ENCODE results near the gene RBM5.

Gene RBM5

GRCh38 chr3:50146316-50146901, 57.7 kb downstream of the RBM5 start:
- no peaks in the 10 kb centered on the region for H3K9me3 ChIP-seq (replicated peaks; ENCODE audit: low read length)

DNA sequence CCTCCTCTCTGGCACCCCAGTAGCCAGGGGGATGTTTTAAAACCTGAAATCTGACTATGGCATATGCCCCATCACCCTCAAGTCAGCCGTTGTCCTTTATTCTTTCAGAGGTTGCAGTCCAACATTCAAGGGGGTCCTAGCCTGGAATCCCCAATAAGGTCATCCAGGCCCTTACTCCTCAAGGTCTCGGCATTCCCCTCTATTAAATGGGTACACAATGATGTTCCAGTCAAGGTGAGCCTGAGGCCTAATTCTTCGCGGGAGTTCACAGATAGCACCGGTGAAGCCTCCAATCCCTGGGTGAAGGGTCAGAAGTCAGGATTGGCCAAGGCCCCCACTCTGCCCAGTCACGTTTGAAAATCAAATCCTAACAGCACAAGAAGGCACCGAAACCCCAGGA, 58.3 kb downstream of the RBM5 start:
- Histone ChIP-seq H3K4me3 (ENCODE audit: low read length) (no peak overlapping the region), H3K9ac (ENCODE audit: low read depth, low read length) (no peak overlapping the region), H3K27me3 (ENCODE audit: control insufficient read depth, insufficient read depth, low read length) (no peaks in the 10 kb centered on the region), H3K36me3 (ENCODE audit: insufficient read depth, low read length) (no peaks in the 10 kb centered on the region), H3K4me2 (ENCODE audit: low read length) (no peak overlapping the region), H3K4me1 (ENCODE audit: control insufficient read depth, insufficient read depth, low read length) (no peaks in the 10 kb centered on the region), H3K9me3 (replicated peaks; ENCODE audit: low read length) (no peaks in the 10 kb centered on the region)

More at GRCh38 chr3:50146316-50146901, 57.7 kb downstream of the RBM5 start:
- no peak overlapping the region for H3K9ac ChIP-seq (ENCODE audit: low read depth, low read length)
- H3K27me3 ChIP-seq (ENCODE audit: control insufficient read depth, insufficient read depth, low read length), result no peaks in the 10 kb centered on the region
- no peaks in the 10 kb centered on the region for H3K4me1 ChIP-seq (ENCODE audit: control insufficient read depth, insufficient read depth, low read length)
- no peak overlapping the region for H3K4me2 ChIP-seq (ENCODE audit: low read length)
- H3K4me3 ChIP-seq (ENCODE audit: low read length), result no peak overlapping the region
- no peaks in the 10 kb centered on the region for H3K36me3 ChIP-seq (ENCODE audit: insufficient read depth, low read length)

GRCh38 chr3:50147447-50147846, 58.7 kb downstream of the RBM5 start:
- no peaks in the 10 kb centered on the region for H3K36me3 ChIP-seq (ENCODE audit: insufficient read depth, low read length)
- no peaks in the 10 kb centered on the region for H3K27me3 ChIP-seq (ENCODE audit: control insufficient read depth, insufficient read depth, low read length)
- no peaks in the 10 kb centered on the region for H3K4me1 ChIP-seq (ENCODE audit: control insufficient read depth, insufficient read depth, low read length)
- no peaks in the 10 kb centered on the region for H3K9me3 ChIP-seq (replicated peaks; ENCODE audit: low read length)
- no peak overlapping the region for H3K4me3 ChIP-seq (ENCODE audit: low read length)
- no peak overlapping the region for H3K4me2 ChIP-seq (ENCODE audit: low read length)
- H3K9ac ChIP-seq (ENCODE audit: low read depth, low read length), result no peak overlapping the region

DNA sequence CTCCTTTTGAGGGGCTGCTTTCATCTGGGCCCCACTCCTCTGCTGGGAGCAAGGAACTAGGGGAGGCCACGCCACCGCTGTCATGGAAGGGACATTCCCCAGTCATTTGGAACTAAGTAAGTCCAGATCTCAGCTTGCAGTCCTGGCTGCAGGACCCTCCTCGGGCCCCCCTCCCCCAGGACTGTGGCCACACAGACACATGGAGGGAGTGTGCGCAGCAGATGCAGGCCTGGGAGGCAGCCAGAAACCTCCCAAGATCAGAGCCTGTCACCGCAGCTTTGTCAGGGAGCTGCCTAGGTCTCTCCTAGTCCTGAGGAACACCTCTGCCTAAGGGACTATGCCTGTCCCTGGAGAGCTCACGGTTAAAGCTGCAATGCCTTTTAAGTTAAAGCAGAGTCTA, 59.1 kb downstream of the RBM5 start:
- Histone ChIP-seq H3K9me3 (replicated peaks; ENCODE audit: low read length) (no peaks in the 10 kb centered on the region), H3K4me2 (ENCODE audit: low read length) (no peak overlapping the region), H3K9ac (ENCODE audit: low read depth, low read length) (no peak overlapping the region), H3K4me1 (ENCODE audit: control insufficient read depth, insufficient read depth, low read length) (no peaks in the 10 kb centered on the region), H3K4me3 (ENCODE audit: low read length) (no peak overlapping the region), H3K27me3 (ENCODE audit: control insufficient read depth, insufficient read depth, low read length) (no peaks in the 10 kb centered on the region), H3K36me3 (ENCODE audit: insufficient read depth, low read length) (no peaks in the 10 kb centered on the region)

DNA sequence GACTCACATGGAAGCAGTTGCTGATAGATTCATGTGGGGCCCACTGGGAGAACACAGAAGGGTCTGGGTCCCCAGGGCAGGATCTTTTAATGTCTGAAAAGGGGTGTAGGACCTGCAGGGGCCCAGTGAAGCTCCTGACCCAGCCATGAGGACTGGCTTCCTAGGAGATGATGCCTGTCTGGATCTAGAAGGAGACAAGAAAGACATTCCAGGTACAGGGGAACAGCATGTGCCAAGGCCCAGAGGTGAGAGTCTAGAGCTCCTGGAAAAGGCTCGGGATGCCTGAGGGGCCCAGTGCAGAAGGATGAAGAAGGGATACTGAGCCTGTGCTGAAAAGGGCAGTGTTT, 61.7 kb downstream of the RBM5 start:
- no peaks in the 10 kb centered on the region for H3K9me3 ChIP-seq (replicated peaks; ENCODE audit: low read length)
- peaks cover under 1% of the 10 kb centered on the region for H3K4me1 ChIP-seq (ENCODE audit: control insufficient read depth, insufficient read depth, low read length)
- no peak overlapping the region for H3K4me2 ChIP-seq (ENCODE audit: low read length)
- peaks cover 13% of the 10 kb centered on the region for H3K27me3 ChIP-seq (ENCODE audit: control insufficient read depth, insufficient read depth, low read length)
- H3K4me3 ChIP-seq (ENCODE audit: low read length), result no peak overlapping the region
- H3K9ac ChIP-seq (ENCODE audit: low read depth, low read length), result no peak overlapping the region
- H3K36me3 ChIP-seq (ENCODE audit: insufficient read depth, low read length), result no peaks in the 10 kb centered on the region

DNA sequence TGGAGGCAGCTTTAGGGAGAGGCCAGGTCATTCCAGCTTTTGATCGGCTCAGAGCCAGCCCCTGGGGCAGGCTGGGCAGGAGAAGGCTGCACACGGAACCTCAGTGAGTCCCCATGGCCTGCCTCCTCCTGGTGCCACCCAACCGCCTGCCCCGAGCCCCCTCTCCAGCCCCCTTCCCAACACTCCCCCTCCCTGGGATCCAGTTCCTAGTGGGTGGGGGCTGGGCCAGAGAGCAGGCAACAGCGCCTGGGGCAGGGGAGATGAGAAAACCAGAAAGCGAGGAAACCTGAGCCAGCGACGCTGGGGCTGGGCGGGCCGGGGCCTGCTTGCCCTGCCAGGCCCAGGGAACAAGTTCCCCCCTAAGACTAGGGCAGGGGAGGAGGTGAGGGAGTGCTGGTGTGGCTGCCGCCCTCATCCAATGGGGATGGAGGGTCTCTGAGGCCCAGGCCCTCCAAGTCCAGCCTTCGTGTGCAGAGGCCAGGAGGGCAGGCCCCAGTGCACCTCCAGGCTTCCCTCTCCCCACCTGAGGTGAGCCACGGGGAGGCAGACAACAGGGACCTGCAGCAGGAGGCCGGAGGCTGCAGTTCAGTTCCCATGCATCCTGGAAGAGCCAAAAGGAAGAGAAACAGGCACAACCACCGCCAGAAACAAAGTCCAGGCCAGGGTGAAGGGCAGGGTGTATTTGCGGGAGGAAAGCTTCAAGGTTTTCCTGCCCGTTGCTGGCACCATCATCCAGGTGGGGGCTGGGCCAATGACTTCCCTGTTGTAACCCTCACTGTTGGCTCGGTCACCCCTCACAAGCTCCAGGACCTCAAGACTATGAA, 62.4 kb downstream of the RBM5 start:
- Histone ChIP-seq H3K36me3 (ENCODE audit: insufficient read depth, low read length) (no peaks in the 10 kb centered on the region), H3K9ac (ENCODE audit: low read depth, low read length) (no peak overlapping the region), H3K4me2 (ENCODE audit: low read length) (no peak overlapping the region), H3K4me3 (ENCODE audit: low read length) (no peak overlapping the region), H3K4me1 (ENCODE audit: control insufficient read depth, insufficient read depth, low read length) (peaks cover 8% of the 10 kb centered on the region), H3K27me3 (ENCODE audit: control insufficient read depth, insufficient read depth, low read length) (peaks cover 19% of the 10 kb centered on the region), H3K9me3 (replicated peaks; ENCODE audit: low read length) (no peaks in the 10 kb centered on the region)

DNA sequence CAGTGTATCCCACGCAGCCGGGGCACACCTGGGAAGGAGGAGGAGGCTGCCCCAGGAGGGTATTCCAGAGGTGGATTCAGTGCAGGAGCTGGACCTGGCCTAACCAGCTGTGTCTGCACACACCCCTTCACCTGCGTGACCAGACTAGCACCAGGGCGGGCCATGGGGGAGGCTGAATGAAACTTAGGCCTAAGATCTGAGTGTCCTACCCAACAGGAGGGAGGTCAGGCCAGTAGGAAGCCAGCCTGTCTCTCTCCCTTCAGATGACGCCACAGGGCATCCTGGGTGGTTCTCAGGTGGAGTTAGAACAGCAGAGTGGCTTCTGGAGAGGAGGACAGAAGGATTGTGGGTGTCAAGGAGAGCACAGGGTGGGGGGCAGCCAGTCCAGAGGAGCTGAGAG, 63.0 kb downstream of the RBM5 start:
- Histone ChIP-seq H3K4me1 (ENCODE audit: control insufficient read depth, insufficient read depth, low read length) (peaks cover 10% of the 10 kb centered on the region), H3K4me3 (ENCODE audit: low read length) (no peak overlapping the region), H3K36me3 (ENCODE audit: insufficient read depth, low read length) (no peaks in the 10 kb centered on the region), H3K9ac (ENCODE audit: low read depth, low read length) (no peak overlapping the region), H3K27me3 (ENCODE audit: control insufficient read depth, insufficient read depth, low read length) (peaks cover 19% of the 10 kb centered on the region), H3K9me3 (replicated peaks; ENCODE audit: low read length) (no peaks in the 10 kb centered on the region), H3K4me2 (ENCODE audit: low read length) (no peak overlapping the region)

DNA sequence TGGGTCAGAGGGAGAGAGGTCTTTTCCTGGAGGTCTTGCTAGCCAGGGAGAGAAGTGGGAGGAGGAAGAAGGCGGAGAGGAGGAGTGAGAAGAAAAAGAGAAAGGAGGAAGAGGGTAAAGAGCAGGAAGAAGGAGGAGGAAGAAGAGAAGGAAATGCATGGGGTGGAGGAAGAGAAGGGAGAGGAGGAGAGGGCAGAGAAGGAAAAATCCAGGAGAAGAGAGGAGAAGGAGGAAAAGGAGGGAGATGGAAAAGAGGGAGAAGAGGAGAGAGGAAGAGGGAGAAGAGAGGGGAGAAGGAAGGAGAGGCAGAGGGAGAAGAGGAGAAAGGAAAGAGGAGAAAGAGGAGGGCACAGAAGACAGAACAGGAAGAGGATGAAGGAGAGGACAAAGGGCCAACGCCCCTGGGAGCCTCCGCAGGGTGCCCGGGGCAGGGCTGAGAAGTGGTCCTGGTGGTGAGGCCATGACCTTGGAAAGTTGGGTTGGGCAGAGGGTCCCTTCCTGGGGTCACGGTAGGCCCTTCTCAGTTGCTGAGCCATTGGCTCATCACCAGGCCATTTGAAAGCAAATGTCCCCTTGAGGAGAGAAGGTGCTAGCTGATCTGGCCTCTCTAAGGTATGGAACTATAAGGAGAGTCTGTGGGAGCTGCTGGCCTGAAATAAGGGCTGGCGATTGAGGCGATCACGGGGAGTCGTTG, 65.2 kb downstream of the RBM5 start:
- Histone ChIP-seq H3K9me3 (replicated peaks; ENCODE audit: low read length) (no peaks in the 10 kb centered on the region), H3K27me3 (ENCODE audit: control insufficient read depth, insufficient read depth, low read length) (peaks cover 19% of the 10 kb centered on the region), H3K4me2 (ENCODE audit: low read length) (peak overlapping the region; percentile 81), H3K4me1 (ENCODE audit: control insufficient read depth, insufficient read depth, low read length) (peaks cover 20% of the 10 kb centered on the region), H3K36me3 (ENCODE audit: insufficient read depth, low read length) (no peaks in the 10 kb centered on the region), H3K9ac (ENCODE audit: low read depth, low read length) (no peak overlapping the region), H3K4me3 (ENCODE audit: low read length) (no peak overlapping the region)

DNA sequence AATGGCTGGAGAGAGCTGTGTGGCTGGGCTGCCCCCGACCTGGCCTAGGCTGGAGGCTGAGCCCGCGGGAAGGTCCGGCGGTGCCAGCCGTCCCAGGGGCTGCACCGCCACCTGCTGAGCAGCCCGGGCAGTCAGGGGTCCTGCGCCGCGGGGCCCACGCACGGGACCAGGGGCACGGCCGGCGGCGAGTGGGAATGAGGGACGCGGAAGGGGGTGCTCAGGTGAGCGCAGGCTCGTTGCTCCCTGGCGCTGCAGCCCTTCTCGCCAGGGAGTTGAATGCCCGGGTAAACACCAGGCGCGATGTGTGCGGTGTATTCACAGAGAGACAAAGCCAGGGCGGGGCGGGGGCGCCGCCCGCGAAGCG, 65.7 kb downstream of the RBM5 start:
- Histone ChIP-seq H3K27me3 (ENCODE audit: control insufficient read depth, insufficient read depth, low read length) (peaks cover 19% of the 10 kb centered on the region), H3K36me3 (ENCODE audit: insufficient read depth, low read length) (no peaks in the 10 kb centered on the region), H3K9me3 (replicated peaks; ENCODE audit: low read length) (no peaks in the 10 kb centered on the region), H3K4me1 (ENCODE audit: control insufficient read depth, insufficient read depth, low read length) (peaks cover 20% of the 10 kb centered on the region), H3K9ac (ENCODE audit: low read depth, low read length) (no peak overlapping the region), H3K4me2 (ENCODE audit: low read length) (peak overlapping the region; percentile 81), H3K4me3 (ENCODE audit: low read length) (peak overlapping the region; percentile 64)

DNA sequence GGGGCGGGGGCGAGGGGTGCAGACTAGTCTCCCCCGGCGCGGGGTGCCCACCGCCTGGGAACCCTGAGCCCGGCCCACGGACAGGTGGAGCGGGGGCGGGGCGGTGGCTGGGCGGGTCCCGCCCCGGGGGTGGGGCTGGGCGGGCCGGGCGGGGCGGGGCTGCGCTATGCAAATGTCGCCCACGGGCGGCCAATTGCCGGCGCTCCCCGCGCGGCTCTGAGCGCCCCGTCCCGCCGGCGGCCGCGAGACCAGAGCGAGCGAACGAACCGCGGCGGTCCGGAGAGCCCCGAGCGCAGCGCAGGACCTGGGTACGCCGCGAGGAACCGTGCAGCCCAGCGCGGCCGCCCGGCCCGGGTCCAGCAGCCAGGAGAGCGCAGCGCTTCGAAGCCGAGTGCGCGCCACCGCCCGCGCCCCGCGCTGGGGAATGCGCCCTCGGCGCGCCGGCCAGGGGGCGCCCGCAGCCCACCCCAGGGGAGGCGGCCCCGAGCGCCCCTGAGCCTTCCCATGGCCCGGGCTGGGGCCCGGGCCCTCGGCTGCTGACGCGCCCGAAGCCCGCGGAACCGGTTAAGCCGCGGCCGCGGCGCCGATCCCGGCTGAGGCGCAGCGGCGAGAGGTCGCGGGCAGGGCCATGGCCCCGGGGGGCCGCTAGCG, 66.2 kb downstream of the RBM5 start, which contains the start of gene SEMA3F:
SEMA3F (plus strand) TSS at position 485 of the 651 bp plus-strand sequence. CDS start 4,299 bp downstream, outside the sequence.
- H3K4me2 ChIP-seq (ENCODE audit: low read length), result peak within 1 kb of the TSS; percentile 92
- H3K36me3 ChIP-seq (ENCODE audit: insufficient read depth, low read length), result no peaks in the 10 kb centered on the region
- peaks cover 22% of the 10 kb centered on the region for H3K4me1 ChIP-seq (ENCODE audit: control insufficient read depth, insufficient read depth, low read length)
- no peaks in the 10 kb centered on the region for H3K9me3 ChIP-seq (replicated peaks; ENCODE audit: low read length)
- H3K4me3 ChIP-seq (ENCODE audit: low read length), result peak within 1 kb of the TSS; percentile 75
- peaks cover 19% of the 10 kb centered on the region for H3K27me3 ChIP-seq (ENCODE audit: control insufficient read depth, insufficient read depth, low read length)
- H3K9ac ChIP-seq (ENCODE audit: low read depth, low read length), result peak within 1 kb of the TSS; percentile 77

- H3K4me3 ChIP-seq (ENCODE audit: low read length), result peak overlapping the region; percentile 75
Measured at GRCh38 chr3:50155491-50155878, 66.8 kb downstream of the RBM5 start.

More at GRCh38 chr3:50155491-50155878, 66.8 kb downstream of the RBM5 start:
- Histone ChIP-seq H3K9ac (ENCODE audit: low read depth, low read length) (peak overlapping the region; percentile 77), H3K9me3 (replicated peaks; ENCODE audit: low read length) (no peaks in the 10 kb centered on the region), H3K4me2 (ENCODE audit: low read length) (peak overlapping the region; percentile 92), H3K4me1 (ENCODE audit: control insufficient read depth, insufficient read depth, low read length) (peaks cover 22% of the 10 kb centered on the region), H3K36me3 (ENCODE audit: insufficient read depth, low read length) (no peaks in the 10 kb centered on the region), H3K27me3 (ENCODE audit: control insufficient read depth, insufficient read depth, low read length) (peaks cover 19% of the 10 kb centered on the region)

All from skeletal muscle satellite cell (primary cell).